GM19455 (cell line): ENCODE data around the gene OTOP1.
"Not testable (repeated sequence)": the region's sequence is repeated elsewhere in the genome, so short reads cannot be mapped to it uniquely, and the experiment has no call there.

Experiments
- ATAC-seq: cut with Tn5 transposase; IDR thresholded peaks from one replicate; pipeline ENCODE4 v1.9.1; 2021; ENCODE audit not compliant: unreplicated experiment

OTOP1 gene

GRCh38 chr4:4226606-4227438 is at the start of gene OTOP1:
TSS of gene OTOP1 (minus strand) at chr4:4226929. CDS start at chr4:4226864, 65 bp downstream.
- ATAC-seq, result no peak

- ATAC-seq, result no peak
These were observed 47.5 kb upstream of the OTOP1 start for GRCh38 chr4:4274226-4274625.

- no peak for ATAC-seq
These were observed 45.2 kb upstream of the OTOP1 start for GRCh38 chr4:4271912-4272311.

- no peak for ATAC-seq
These were observed 43.8 kb upstream of the OTOP1 start for GRCh38 chr4:4270529-4270928.

- ATAC-seq, result no peak
These were observed 43.1 kb upstream of the OTOP1 start for GRCh38 chr4:4269856-4270255.

- ATAC-seq, result no peak
These were observed 42.6 kb upstream of the OTOP1 start for GRCh38 chr4:4269331-4269731.

GRCh38 chr4:4268776-4269175 is 42.0 kb upstream of the OTOP1 start:
- ATAC-seq, result no peak

- ATAC-seq, result no peak
These were observed 41.3 kb upstream of the OTOP1 start for GRCh38 chr4:4267981-4268380.

- ATAC-seq, result no peak
These were observed 33.5 kb upstream of the OTOP1 start for GRCh38 chr4:4260185-4260751.

- ATAC-seq, result no peak
These were observed 32.9 kb upstream of the OTOP1 start for GRCh38 chr4:4259484-4260100.

GRCh38 chr4:4257705-4258104 is 31.0 kb upstream of the OTOP1 start:
- ATAC-seq, result not testable (repeated sequence)

- no peak for ATAC-seq
These were observed 30.1 kb upstream of the OTOP1 start for GRCh38 chr4:4256799-4257198.

- no peak for ATAC-seq
These were observed 27.9 kb upstream of the OTOP1 start for GRCh38 chr4:4254666-4255065.

GRCh38 chr4:4254199-4254598 is 27.5 kb upstream of the OTOP1 start:
- no peak for ATAC-seq

GRCh38 chr4:4249866-4250265 is 23.1 kb upstream of the OTOP1 start:
- no peak for ATAC-seq

GRCh38 chr4:4249342-4249741 is 22.6 kb upstream of the OTOP1 start:
- not testable (repeated sequence) for ATAC-seq

GRCh38 chr4:4248885-4249203 is 22.1 kb upstream of the OTOP1 start:
- ATAC-seq, result no peak

GRCh38 chr4:4248029-4248884 is 21.5 kb upstream of the OTOP1 start, which contains the start of gene TMEM128:
TSS of gene TMEM128 (minus strand) at chr4:4248223. CDS start at chr4:4248202, 21 bp downstream.
- peak; percentile 97 for ATAC-seq

- ATAC-seq, result peak; percentile 43
These were observed 20.9 kb upstream of the OTOP1 start for GRCh38 chr4:4247696-4248028.

GRCh38 chr4:4245172-4245571 is 18.4 kb upstream of the OTOP1 start:
- no peak for ATAC-seq

GRCh38 chr4:4239551-4239950 is 12.8 kb upstream of the OTOP1 start:
- not testable (repeated sequence) for ATAC-seq
